Left renal cortex interstitium (tissue), 4 donors: ENCODE data around the gene JADE2. TPM values are rescaled to one million over a fixed set of nuclear protein-coding genes. Genes with fewer than 3 reads are reported as not detected.

Source experiments
- DNase-seq, 4 donors: peaks; one replicate each; pipeline ENCODE4 v3.0.0-alpha.2; 2013; ENCODE audit warnings: low read depth in 4 of 4, low spot score in 2 of 4, missing footprints in 1 of 4
- polyA plus RNA-seq, 4 donors: library from polyadenylated mRNA; unstranded; fragments of 120-200 nt; gene quantifications; one replicate each; pipeline ENCODE4 v1.2.1, GENCODE V29; 2013; ENCODE audit not compliant: insufficient read length in 4 of 4

Gene JADE2
- polyA plus RNA-seq, 4 donors, result 10.4 to 14.2 (median 11.7) TPM

DNA sequence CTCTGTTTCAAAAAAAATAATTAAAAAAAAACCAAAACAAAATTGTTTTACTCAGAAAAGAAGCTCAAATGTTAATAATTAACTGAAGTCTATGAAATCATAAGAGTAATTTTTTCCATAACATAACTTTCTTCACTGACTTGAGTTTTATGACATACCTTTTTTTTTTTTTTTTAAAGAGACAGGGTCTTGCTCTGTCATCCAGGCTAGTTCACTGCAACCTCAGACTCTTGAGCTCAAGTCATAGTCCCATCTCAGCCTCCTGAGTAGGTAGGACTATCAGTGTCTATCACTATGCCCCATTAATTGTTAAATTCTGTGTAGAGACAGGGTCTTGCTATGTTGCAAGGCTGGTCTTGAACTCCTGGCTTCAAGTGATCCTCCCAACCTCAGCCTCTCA is 85.3 kb downstream of the JADE2 start:
- DNase-seq, result no peak

- no peak for DNase-seq
Observed at GRCh38 chr5:134611515-134611914, 86.0 kb downstream of the JADE2 start.

- no peak for DNase-seq
Observed at GRCh38 chr5:134614450-134615085, 89.1 kb downstream of the JADE2 start.

DNA sequence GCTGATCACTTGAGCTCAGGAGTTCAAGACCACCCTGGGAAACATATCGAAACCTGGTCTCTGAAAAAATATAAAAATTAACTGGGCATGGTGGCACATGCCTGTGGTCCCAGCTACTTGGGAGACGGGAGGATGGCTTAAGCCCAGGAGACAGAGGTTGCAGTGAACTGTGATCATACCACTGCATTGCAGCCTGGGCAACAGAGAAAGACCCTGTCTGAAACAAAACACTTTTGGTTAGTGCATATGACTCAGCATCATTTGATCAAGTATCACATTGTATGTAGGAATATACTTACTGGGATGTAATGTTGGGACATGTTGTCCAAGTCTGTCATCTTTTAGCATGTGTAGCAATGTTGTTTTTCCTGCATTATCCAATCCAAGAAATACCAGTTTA is 95.2 kb downstream of the JADE2 start:
- DNase-seq, result no peak

- DNase-seq, result no peak
Observed at GRCh38 chr5:134625559-134625958, 100.1 kb downstream of the JADE2 start.

DNA sequence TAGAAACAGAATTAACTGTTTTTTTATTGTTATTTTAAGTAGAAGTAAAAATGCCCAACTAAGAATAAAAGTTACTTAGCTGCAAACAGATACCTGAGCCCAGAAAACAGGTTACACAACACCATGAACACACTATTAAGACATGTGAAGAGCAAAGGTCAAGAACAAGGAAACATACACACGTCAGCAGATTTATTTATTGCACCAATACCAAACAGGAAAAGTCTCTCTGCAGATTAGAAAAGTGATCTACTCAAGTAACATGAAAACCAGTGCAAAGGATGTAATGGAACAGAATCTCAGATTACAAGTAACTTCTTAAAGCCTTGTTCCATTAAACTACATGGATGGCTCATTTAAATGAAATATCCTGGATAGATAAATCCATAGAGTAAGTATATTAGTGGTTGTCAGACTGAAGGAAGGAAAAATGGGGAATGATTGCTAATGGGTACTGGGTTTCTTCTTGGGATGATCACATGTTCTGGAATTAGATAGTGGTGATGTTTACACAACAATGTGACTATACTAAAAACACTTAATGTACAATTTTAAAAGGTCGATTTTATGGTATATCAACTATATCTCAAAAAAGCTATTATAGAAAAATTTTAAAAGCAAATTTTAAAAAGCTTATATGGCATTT is 101.0 kb downstream of the JADE2 start:
- no peak for DNase-seq

Other genes with a start within 250 kb of the JADE2 start
- 1 to 10 TPM; 5.5 to 8.5 (median 6.7) TPM for gene CDKL3, start 158.5 kb upstream of the JADE2 start, polyA plus RNA-seq
- gene UBE2B, start 154.1 kb upstream of the JADE2 start, polyA plus RNA-seq, result 100 to 1,000 TPM; 111 to 150 (median 129) TPM
- gene CDKN2AIPNL, start 113.8 kb upstream of the JADE2 start, polyA plus RNA-seq, result 10 to 100 TPM; 30.8 to 32.7 (median 32.0) TPM
- 10 to 100 TPM; 33.5 to 46.3 (median 40.2) TPM for gene SAR1B, start 107.2 kb downstream of the JADE2 start, polyA plus RNA-seq
- gene SEC24A, start 123.1 kb downstream of the JADE2 start, polyA plus RNA-seq, result 10 to 100 TPM; 18.9 to 24.1 (median 21.6) TPM
- 10 to 100 TPM; 53.2 to 78.5 (median 68.4) TPM for gene CAMLG, start 212.9 kb downstream of the JADE2 start, polyA plus RNA-seq
- gene DDX46, start 233.1 kb downstream of the JADE2 start, polyA plus RNA-seq, result 100 to 1,000 TPM in 1 of 4 donors, 10 to 100 TPM in 3; 61.2 to 102 (median 85.5) TPM